ENCODE results near the gene LARGE1.

The LARGE1 gene

GRCh38 chr22:33415401-33415800 lies 504.9 kb downstream of the LARGE1 start:
- H3K4me2 ChIP-seq (ENCODE audit: low read depth, low read length, poor library complexity, severe bottlenecking), result no peak overlapping the region
- TF ChIP-seq CTCF (IDR thresholded peaks at IDR 0.05; ENCODE audit: insufficient read depth, low read length, poor library complexity, severe bottlenecking) (no peak), EZH2phosphoT487 (conservative IDR thresholded peaks at IDR 0.05; ENCODE audit: low read length) (no peak)
- H3K4me3 ChIP-seq (ENCODE audit: insufficient read depth, low read length, poor library complexity, severe bottlenecking), result no peak overlapping the region
- no peaks in the 10 kb centered on the region for H3K9me2 ChIP-seq (replicated peaks; ENCODE audit: insufficient read depth, low read length)
- no peak overlapping the region for H3K9ac ChIP-seq (ENCODE audit: low read length)
- no peaks in the 10 kb centered on the region for H3F3A ChIP-seq (ENCODE audit: insufficient read depth)
- H3K27me3 ChIP-seq (ENCODE audit: low read length), result no peaks in the 10 kb centered on the region
- H3K27ac ChIP-seq (ENCODE audit: low read depth, low read length), result no peak overlapping the region
- H4K20me1 ChIP-seq (ENCODE audit: low read depth, low read length), result no peaks in the 10 kb centered on the region
- H3K9me3 ChIP-seq (ENCODE audit: insufficient read depth, low read length), result no peaks in the 10 kb centered on the region; the same call in 1 of the 2 replicates
- no peaks in the 10 kb centered on the region for H3K79me2 ChIP-seq (ENCODE audit: insufficient read depth, low read length)
- no peak overlapping the region for H2AFZ ChIP-seq (ENCODE audit: low read depth, low read length, severe bottlenecking)
- H3K36me3 ChIP-seq (ENCODE audit: low read length), result no peaks in the 10 kb centered on the region

- no peak overlapping the region for H3K4me3 ChIP-seq (ENCODE audit: insufficient read depth, low read length, poor library complexity, severe bottlenecking)
These were observed 511.2 kb downstream of the LARGE1 start for GRCh38 chr22:33409079-33409478.

GRCh38 chr22:33405194-33405593 lies 515.1 kb downstream of the LARGE1 start:
- Histone ChIP-seq H3K4me3 (ENCODE audit: insufficient read depth, low read length, poor library complexity, severe bottlenecking) (no peak overlapping the region), H3K27me3 (ENCODE audit: low read length) (no peaks in the 10 kb centered on the region), H3F3A (ENCODE audit: insufficient read depth) (no peaks in the 10 kb centered on the region), H3K27ac (ENCODE audit: low read depth, low read length) (no peak overlapping the region), H3K9ac (ENCODE audit: low read length) (no peak overlapping the region), H3K4me2 (ENCODE audit: low read depth, low read length, poor library complexity, severe bottlenecking) (no peak overlapping the region), H3K79me2 (ENCODE audit: insufficient read depth, low read length) (no peaks in the 10 kb centered on the region), H2AFZ (ENCODE audit: low read depth, low read length, severe bottlenecking) (no peak overlapping the region), H3K9me2 (replicated peaks; ENCODE audit: insufficient read depth, low read length) (no peaks in the 10 kb centered on the region), H3K9me3 (ENCODE audit: insufficient read depth, low read length) (no peaks in the 10 kb centered on the region), H4K20me1 (ENCODE audit: low read depth, low read length) (no peaks in the 10 kb centered on the region), H3K36me3 (ENCODE audit: low read length) (no peaks in the 10 kb centered on the region)
- TF ChIP-seq CTCF (IDR thresholded peaks at IDR 0.05; ENCODE audit: insufficient read depth, low read length, poor library complexity, severe bottlenecking) (no peak), EZH2phosphoT487 (conservative IDR thresholded peaks at IDR 0.05; ENCODE audit: low read length) (no peak)

More at GRCh38 chr22:33409079-33409478, 511.2 kb downstream of the LARGE1 start:
- Histone ChIP-seq H3K27me3 (ENCODE audit: low read length) (no peaks in the 10 kb centered on the region), H3K4me2 (ENCODE audit: low read depth, low read length, poor library complexity, severe bottlenecking) (no peak overlapping the region), H3K36me3 (ENCODE audit: low read length) (no peaks in the 10 kb centered on the region), H4K20me1 (ENCODE audit: low read depth, low read length) (no peaks in the 10 kb centered on the region), H3F3A (ENCODE audit: insufficient read depth) (no peaks in the 10 kb centered on the region), H2AFZ (ENCODE audit: low read depth, low read length, severe bottlenecking) (no peak overlapping the region), H3K9me3 (ENCODE audit: insufficient read depth, low read length) (no peaks in the 10 kb centered on the region), H3K27ac (ENCODE audit: low read depth, low read length) (no peak overlapping the region), H3K9ac (ENCODE audit: low read length) (no peak overlapping the region), H3K79me2 (ENCODE audit: insufficient read depth, low read length) (no peaks in the 10 kb centered on the region), H3K9me2 (replicated peaks; ENCODE audit: insufficient read depth, low read length) (no peaks in the 10 kb centered on the region)
- TF ChIP-seq EZH2phosphoT487 (conservative IDR thresholded peaks at IDR 0.05; ENCODE audit: low read length), result no peak
- TF ChIP-seq CTCF (IDR thresholded peaks at IDR 0.05; ENCODE audit: insufficient read depth, low read length, poor library complexity, severe bottlenecking), result no peak

Data from SU-DHL-6 (cell line).